C4-2B (cell line): ENCODE measurements around the gene SLC20A1.

Source experiments
- H3K27ac ChIP-seq: fragments of 450-650 bp; 2 replicates; pipeline ENCODE4 v1.5.1; 2017
- ZFX ChIP-seq: fragments of 450-650 bp; IDR thresholded peaks from 2 replicates; pipeline ENCODE4 v1.6.1; 2017
- TF ChIP-seq, protein P1 (sequence below): fragments of 450-650 bp; conservative IDR thresholded peaks from 2 replicates; pipeline ENCODE4 v1.5.1; 2017; ENCODE audit warnings: mild to moderate bottlenecking

SLC20A1 gene

DNA sequence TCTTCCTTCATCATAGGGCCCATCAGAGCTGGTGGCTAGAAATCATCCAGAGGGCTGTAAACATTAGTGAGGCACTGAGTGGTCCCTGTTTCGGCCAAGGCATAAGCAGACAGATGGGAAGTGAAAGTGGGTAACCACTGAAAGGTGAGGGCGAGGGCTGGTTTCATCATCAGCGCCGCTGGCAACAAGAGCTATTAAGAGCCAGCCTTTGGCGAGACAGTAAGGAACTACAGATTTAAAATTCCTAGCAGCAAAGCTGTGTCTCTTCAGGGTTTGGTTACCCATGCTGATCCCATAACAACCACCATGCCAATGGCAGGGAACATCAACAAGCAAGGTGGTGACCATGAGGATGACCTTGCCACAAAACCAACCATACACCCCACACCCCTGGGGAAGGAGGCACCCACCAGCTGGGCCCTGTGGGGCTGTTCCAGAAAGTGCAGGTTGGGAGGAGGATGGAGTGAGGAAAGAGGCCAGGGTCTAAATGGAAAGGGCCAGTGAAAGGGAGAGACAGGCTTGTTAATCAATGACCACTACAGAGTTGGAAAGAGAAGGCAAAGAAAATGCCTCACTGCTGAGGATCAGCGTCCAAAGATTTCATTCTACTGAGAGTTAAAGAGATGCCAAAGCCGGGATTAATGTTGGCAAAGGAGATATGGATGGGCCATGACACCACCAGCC is 9.0 kb upstream of the SLC20A1 start:
- H3K27ac ChIP-seq: no peak overlapping the region
- TF ChIP-seq ZFX: no peak
- TF ChIP-seq, protein P1, sequence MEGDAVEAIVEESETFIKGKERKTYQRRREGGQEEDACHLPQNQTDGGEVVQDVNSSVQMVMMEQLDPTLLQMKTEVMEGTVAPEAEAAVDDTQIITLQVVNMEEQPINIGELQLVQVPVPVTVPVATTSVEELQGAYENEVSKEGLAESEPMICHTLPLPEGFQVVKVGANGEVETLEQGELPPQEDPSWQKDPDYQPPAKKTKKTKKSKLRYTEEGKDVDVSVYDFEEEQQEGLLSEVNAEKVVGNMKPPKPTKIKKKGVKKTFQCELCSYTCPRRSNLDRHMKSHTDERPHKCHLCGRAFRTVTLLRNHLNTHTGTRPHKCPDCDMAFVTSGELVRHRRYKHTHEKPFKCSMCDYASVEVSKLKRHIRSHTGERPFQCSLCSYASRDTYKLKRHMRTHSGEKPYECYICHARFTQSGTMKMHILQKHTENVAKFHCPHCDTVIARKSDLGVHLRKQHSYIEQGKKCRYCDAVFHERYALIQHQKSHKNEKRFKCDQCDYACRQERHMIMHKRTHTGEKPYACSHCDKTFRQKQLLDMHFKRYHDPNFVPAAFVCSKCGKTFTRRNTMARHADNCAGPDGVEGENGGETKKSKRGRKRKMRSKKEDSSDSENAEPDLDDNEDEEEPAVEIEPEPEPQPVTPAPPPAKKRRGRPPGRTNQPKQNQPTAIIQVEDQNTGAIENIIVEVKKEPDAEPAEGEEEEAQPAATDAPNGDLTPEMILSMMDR: no peak

DNA sequence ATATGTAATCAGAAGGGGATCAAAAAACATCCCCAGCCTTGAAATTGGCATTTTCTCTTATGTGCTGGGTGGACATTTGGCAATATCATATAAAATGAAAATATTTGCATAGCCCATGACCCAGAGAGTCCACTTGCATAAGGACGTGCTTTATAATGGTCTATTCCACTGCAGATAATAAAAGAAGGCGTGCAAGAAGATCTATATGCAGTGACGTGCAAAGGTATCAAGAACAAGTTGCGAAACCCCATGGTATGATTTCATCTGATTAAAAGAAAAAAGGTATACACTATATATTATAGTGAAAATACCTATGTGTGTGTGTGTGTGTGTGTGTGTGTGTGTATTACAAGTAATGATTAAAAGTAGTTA is 8.5 kb upstream of the SLC20A1 start:
- no peak for TF ChIP-seq ZFX
- TF ChIP-seq, protein P1: no peak
- H3K27ac ChIP-seq: no peak overlapping the region

DNA sequence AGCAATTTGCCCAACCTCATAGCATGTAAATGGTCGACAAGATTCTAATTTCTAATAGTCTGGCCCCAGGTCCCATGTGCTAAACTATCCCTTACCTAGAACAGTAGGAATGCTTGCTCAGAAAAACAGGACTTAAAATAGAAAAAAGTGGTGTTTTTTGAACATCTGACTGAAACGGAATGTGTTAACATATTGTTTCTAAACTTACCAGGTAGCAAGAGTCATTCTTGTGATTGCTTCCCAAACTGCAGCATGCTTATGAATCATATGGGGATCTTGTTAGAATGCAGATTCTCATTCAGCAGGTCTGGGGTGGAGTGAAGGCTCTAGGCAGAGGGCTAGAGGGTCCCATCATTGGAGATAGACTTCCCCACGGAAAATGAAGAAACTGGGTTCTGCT is 5.8 kb upstream of the SLC20A1 start:
- no peak overlapping the region for H3K27ac ChIP-seq
- TF ChIP-seq, protein P1: no peak
- TF ChIP-seq ZFX: no peak

DNA sequence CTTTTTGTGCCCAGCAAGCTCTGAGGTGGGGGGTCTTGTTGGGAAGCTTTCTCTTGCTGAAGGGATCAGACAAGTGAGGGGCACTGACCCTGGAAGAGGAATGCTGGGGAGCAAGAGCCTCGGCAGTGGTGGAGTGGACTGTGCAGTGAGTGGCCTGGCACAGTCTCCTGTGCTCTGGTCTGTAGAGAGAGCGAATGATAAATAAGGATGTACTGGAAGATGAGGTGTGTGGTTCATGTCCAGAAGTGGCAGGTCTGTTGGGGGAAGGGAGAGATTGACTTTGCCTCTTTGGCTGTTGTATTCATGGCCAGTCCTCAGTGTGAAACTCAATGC is 5.3 kb upstream of the SLC20A1 start:
- H3K27ac ChIP-seq: no peak overlapping the region
- TF ChIP-seq ZFX: no peak
- TF ChIP-seq, protein P1: no peak

DNA sequence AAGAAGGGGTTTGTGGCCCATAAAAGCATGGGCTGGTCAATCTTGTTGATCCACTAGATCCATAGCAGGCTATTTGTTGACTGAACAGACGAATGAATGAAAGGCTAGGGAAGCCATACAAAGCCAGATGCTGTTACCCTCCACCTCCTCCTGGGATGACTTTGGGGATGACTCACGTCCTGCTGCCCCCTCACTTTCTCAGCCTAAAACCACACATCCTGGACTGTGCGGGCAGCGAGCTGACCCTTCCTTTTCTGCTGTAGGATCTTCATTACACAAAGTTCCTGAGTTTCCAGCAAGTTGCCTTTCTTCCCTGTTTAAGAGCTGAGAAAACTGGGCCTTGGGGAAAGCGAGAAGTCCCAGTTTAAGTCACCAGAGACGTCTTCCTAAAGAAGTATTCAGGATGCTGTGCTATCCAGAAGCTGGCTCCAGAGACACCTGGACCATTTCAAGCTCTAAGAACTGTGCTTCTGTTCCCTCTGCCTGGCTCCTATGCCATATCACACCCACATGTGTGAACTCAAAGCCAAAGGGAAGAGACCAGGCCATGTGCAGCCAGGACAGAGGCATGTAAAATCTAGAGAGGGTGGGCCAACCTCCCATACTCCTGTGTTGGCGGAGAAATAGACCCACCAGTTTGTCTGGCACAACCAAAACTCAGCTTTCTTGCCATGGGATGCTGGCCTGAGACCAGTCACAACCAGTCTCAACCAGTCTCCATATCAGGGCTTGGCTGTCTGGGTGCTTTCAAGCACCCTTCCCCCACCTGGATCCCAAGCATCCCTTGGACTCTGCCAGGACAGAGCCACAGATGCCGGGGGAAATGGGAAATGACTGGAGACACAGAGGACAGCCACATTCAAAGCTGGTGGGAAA is 4.7 kb upstream of the SLC20A1 start:
- TF ChIP-seq, protein P1: no peak
- H3K27ac ChIP-seq: no peak overlapping the region

DNA sequence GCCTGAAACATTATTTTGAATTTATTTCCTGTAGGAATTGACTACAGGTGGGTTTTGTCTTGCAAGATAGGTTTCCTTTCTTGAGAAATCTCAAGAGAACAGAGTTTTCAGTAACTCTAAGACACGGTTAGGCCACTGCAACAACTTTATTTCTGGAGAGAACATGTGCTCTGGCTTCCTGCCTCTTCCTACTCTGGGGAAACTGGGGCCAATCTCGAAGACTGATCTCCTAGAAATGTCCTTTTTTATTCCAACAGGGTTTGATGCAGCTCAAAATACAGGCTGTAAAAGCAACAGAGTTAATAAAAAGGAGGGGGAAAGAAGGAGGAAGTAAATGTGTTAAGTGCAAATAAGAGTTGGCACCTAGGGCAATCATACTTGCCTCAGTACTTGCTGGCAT is 4.0 kb upstream of the SLC20A1 start:
- no peak overlapping the region for H3K27ac ChIP-seq
- no peak for TF ChIP-seq ZFX
- TF ChIP-seq, protein P1: no peak

- H3K27ac ChIP-seq: no peak overlapping the region
Observed at GRCh38 chr2:112642561-112642960, 3.2 kb upstream of the SLC20A1 start.

More at GRCh38 chr2:112642561-112642960, 3.2 kb upstream of the SLC20A1 start:
- TF ChIP-seq, protein P1: no peak
- no peak for TF ChIP-seq ZFX
